ENCODE measurements around the gene PLAAT4. TPM values are rescaled to one million over a fixed set of nuclear protein-coding genes. Genes with fewer than 3 reads are reported as not detected.
"Not testable (repeated sequence)": the region's sequence is repeated elsewhere in the genome, so short reads cannot be mapped to it uniquely, and the experiment has no call there.

The PLAAT4 gene
- total RNA-seq, 1 donor from 2014 or later = 5.5 TPM

GRCh38 chr11:63573881-63574855 lies 37.6 kb downstream of the PLAAT4 start:
- peak; percentile 64 for ATAC-seq

- ATAC-seq = peak; percentile 88
These were observed 38.4 kb downstream of the PLAAT4 start for GRCh38 chr11:63574856-63575602.

GRCh38 chr11:63578882-63579281 lies 42.3 kb downstream of the PLAAT4 start:
- not testable (repeated sequence) for ATAC-seq

GRCh38 chr11:63581224-63581623 lies 44.6 kb downstream of the PLAAT4 start:
- ATAC-seq = not testable (repeated sequence)

GRCh38 chr11:63583357-63583677 lies 46.7 kb downstream of the PLAAT4 start:
- no peak for ATAC-seq

GRCh38 chr11:63586451-63587166 lies 50.0 kb downstream of the PLAAT4 start:
- ATAC-seq = no peak

GRCh38 chr11:63589000-63589399 lies 52.4 kb downstream of the PLAAT4 start:
- ATAC-seq = no peak

GRCh38 chr11:63590024-63590788 lies 53.6 kb downstream of the PLAAT4 start:
- no peak for ATAC-seq

GRCh38 chr11:63592975-63593395 lies 56.4 kb downstream of the PLAAT4 start:
- ATAC-seq = peak; percentile 63

- no peak for ATAC-seq
These were observed 58.7 kb downstream of the PLAAT4 start for GRCh38 chr11:63595296-63595695.

Other genes starting within 250 kb of the PLAAT4 start
- gene SLC22A9, start 167.0 kb upstream of the PLAAT4 start, total RNA-seq = not detected
- 0.16 TPM for gene PLAAT5, start 45.6 kb upstream of the PLAAT4 start, total RNA-seq
- gene LGALS12, start 30.7 kb upstream of the PLAAT4 start, total RNA-seq = not detected
- gene PLAAT2, start 26.6 kb downstream of the PLAAT4 start, total RNA-seq = 0.84 TPM
- gene PLAAT3, start 77.6 kb downstream of the PLAAT4 start, total RNA-seq = 3.2 TPM
- gene ATL3, start 134.6 kb downstream of the PLAAT4 start, total RNA-seq = 51.9 TPM
- 49.3 TPM for gene RTN3, start 144.7 kb downstream of the PLAAT4 start, total RNA-seq
- gene ZFTA, start 232.0 kb downstream of the PLAAT4 start, total RNA-seq = 2.9 TPM

Measured in esophagus mucosa (tissue), 1 donor.